ENCODE measurements around the gene CNTNAP2. TPM values are rescaled to one million over a fixed set of nuclear protein-coding genes. Genes with fewer than 3 reads are reported as not detected.

The CNTNAP2 gene
- total RNA-seq, 1 experiment from 2014 or later: 0.03 TPM

DNA sequence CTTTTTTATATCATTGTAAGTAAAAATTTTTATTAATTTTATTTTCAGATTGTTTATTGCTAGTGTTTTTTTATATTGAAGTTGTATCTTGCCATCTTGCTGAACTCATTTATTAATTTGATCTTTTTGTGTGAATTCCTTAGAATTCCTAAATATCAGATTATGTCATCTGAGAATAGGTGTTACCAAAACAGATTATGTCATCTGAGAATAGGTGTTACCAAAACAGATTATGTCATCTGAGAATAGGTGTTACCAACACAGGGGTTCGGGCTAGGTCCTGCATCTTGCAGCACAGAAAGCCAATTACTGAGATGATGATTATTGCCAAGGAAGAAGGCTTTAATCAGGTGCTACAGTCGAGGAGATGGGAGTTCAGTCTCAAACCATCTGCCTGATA lies 383.4 kb downstream of the CNTNAP2 start:
- CTCF ChIA-PET: no interaction called here
- intact Hi-C loops (cut with micrococcal nuclease; ENCODE audit: unreplicated experiment): no loop called here

GRCh38 chr7:146503844-146504243 lies 387.2 kb downstream of the CNTNAP2 start:
- intact Hi-C loops (cut with micrococcal nuclease; ENCODE audit: unreplicated experiment) (no loop called here), in situ Hi-C loops (cut with HindIII; ENCODE audit: low pct_unique_long_range_greater_than_20kb, low sequenced_read_pairs) (no loop called here)
- H3K9me3 ChIP-seq (ENCODE audit: control insufficient read depth, insufficient read depth, low read depth, low read length): no peaks in the 10 kb centered on the region
- H3K27ac ChIP-seq (ENCODE audit: low read length): no peak overlapping the region
- CTCF ChIA-PET: no interaction called here
- no peaks in the 10 kb centered on the region for H3K4me1 ChIP-seq (ENCODE audit: control insufficient read depth, insufficient read depth, low read length)
- ATAC-seq (no peak), DNase-seq (ENCODE audit: low read depth, low spot score) (no peak)
- no peak overlapping the region for H3K4me3 ChIP-seq (ENCODE audit: low read depth in 2 of 2, low read length in 2 of 2)
- TF ChIP-seq REST (IDR thresholded peaks at IDR 0.05; ENCODE audit: insufficient read depth in 1 of 2, low read depth in 2 of 2, low read length in 1 of 2) (no peak), POLR2AphosphoS5 (IDR thresholded peaks at IDR 0.05; ENCODE audit: low read depth, low read length) (no peak), SIN3A (IDR thresholded peaks at IDR 0.05; ENCODE audit: borderline replicate concordance, insufficient read depth, low read depth, low read length) (no peak), TCF7L2 (IDR thresholded peaks at IDR 0.05; ENCODE audit: low read depth, low read length) (no peak)
- TF ChIP-seq, protein P1, sequence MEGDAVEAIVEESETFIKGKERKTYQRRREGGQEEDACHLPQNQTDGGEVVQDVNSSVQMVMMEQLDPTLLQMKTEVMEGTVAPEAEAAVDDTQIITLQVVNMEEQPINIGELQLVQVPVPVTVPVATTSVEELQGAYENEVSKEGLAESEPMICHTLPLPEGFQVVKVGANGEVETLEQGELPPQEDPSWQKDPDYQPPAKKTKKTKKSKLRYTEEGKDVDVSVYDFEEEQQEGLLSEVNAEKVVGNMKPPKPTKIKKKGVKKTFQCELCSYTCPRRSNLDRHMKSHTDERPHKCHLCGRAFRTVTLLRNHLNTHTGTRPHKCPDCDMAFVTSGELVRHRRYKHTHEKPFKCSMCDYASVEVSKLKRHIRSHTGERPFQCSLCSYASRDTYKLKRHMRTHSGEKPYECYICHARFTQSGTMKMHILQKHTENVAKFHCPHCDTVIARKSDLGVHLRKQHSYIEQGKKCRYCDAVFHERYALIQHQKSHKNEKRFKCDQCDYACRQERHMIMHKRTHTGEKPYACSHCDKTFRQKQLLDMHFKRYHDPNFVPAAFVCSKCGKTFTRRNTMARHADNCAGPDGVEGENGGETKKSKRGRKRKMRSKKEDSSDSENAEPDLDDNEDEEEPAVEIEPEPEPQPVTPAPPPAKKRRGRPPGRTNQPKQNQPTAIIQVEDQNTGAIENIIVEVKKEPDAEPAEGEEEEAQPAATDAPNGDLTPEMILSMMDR (IDR thresholded peaks at IDR 0.05): no peak
- H3K36me3 ChIP-seq (ENCODE audit: control insufficient read depth, insufficient read depth, low read length): no peaks in the 10 kb centered on the region
- BruUV-seq (replicated peaks): no TSS peak
- POLR2A ChIA-PET: no interaction called here
- no peaks in the 10 kb centered on the region for H3K27me3 ChIP-seq (ENCODE audit: control insufficient read depth, insufficient read depth, low read length)

More for the DNA sequence above, 383.4 kb downstream of the CNTNAP2 start:
- no peak overlapping the region for H3K4me3 ChIP-seq (ENCODE audit: low read depth in 2 of 2, low read length in 2 of 2)
- no peaks in the 10 kb centered on the region for H3K36me3 ChIP-seq (ENCODE audit: control insufficient read depth, insufficient read depth, low read length)
- ATAC-seq (no peak), DNase-seq (ENCODE audit: low read depth, low spot score) (no peak)
- TF ChIP-seq POLR2AphosphoS5 (IDR thresholded peaks at IDR 0.05; ENCODE audit: low read depth, low read length) (no peak), TCF7L2 (IDR thresholded peaks at IDR 0.05; ENCODE audit: low read depth, low read length) (no peak), REST (IDR thresholded peaks at IDR 0.05; ENCODE audit: insufficient read depth in 1 of 2, low read depth in 2 of 2, low read length in 1 of 2) (no peak), SIN3A (IDR thresholded peaks at IDR 0.05; ENCODE audit: borderline replicate concordance, insufficient read depth, low read depth, low read length) (no peak)
- TF ChIP-seq, protein P1 (IDR thresholded peaks at IDR 0.05): no peak
- no peaks in the 10 kb centered on the region for H3K27me3 ChIP-seq (ENCODE audit: control insufficient read depth, insufficient read depth, low read length)
- in situ Hi-C loops (cut with HindIII; ENCODE audit: low pct_unique_long_range_greater_than_20kb, low sequenced_read_pairs): no loop called here
- H3K27ac ChIP-seq (ENCODE audit: low read length): no peak overlapping the region
- BruUV-seq (replicated peaks): no TSS peak
- no peaks in the 10 kb centered on the region for H3K9me3 ChIP-seq (ENCODE audit: control insufficient read depth, insufficient read depth, low read depth, low read length)
- H3K4me1 ChIP-seq (ENCODE audit: control insufficient read depth, insufficient read depth, low read length): no peaks in the 10 kb centered on the region
- POLR2A ChIA-PET: no interaction called here
